Activated naive CD4-positive, alpha-beta T cell treated with anti-CD3 and anti-CD28 coated beads, Interleukin-2, amount 50 U/mL, for 24 hours (primary cell): Measurements from ENCODE around the gene WNT3.
"Not testable (repeated sequence)": the region's sequence is repeated elsewhere in the genome, so short reads cannot be mapped to it uniquely, and the experiment has no call there.

Experiments used
- H3K27ac Mint-ChIP-seq: one replicate; pipeline ENCODE4 v1.8.0; 2021; ENCODE audit warnings: mild to moderate bottlenecking, mixed read lengths
- H3K27me3 Mint-ChIP-seq: one replicate; pipeline ENCODE4 v1.8.0; 2021; ENCODE audit warnings: mixed read lengths
- H3K36me3 Mint-ChIP-seq: one replicate; pipeline ENCODE4 v1.8.0; 2021; ENCODE audit warnings: mixed read lengths
- H3K4me1 Mint-ChIP-seq: one replicate; pipeline ENCODE4 v1.8.0; 2021; ENCODE audit warnings: mixed read lengths
- H3K4me3 Mint-ChIP-seq: one replicate; pipeline ENCODE4 v1.8.0; 2021; ENCODE audit warnings: mild to moderate bottlenecking, mixed read lengths
- H3K9me3 Mint-ChIP-seq: one replicate; pipeline ENCODE4 v1.8.0; 2021; ENCODE audit warnings: mixed read lengths

WNT3 gene

GRCh38 chr17:46847204-46848191 is 29.0 kb upstream of the WNT3 start:
- H3K36me3 Mint-ChIP-seq = peaks cover 5% of the 10 kb centered on the region
- H3K4me1 Mint-ChIP-seq = peaks cover 14% of the 10 kb centered on the region
- no peak overlapping the region for H3K27ac Mint-ChIP-seq
- peaks cover 49% of the 10 kb centered on the region for H3K27me3 Mint-ChIP-seq
- no peak overlapping the region for H3K4me3 Mint-ChIP-seq
- no peaks in the 10 kb centered on the region for H3K9me3 Mint-ChIP-seq

GRCh38 chr17:46842835-46843234 is 24.3 kb upstream of the WNT3 start:
- H3K4me3 Mint-ChIP-seq = no peak overlapping the region
- peaks cover 12% of the 10 kb centered on the region for H3K4me1 Mint-ChIP-seq
- no peak overlapping the region for H3K27ac Mint-ChIP-seq
- peaks cover 37% of the 10 kb centered on the region for H3K27me3 Mint-ChIP-seq
- peaks cover 5% of the 10 kb centered on the region for H3K36me3 Mint-ChIP-seq
- no peaks in the 10 kb centered on the region for H3K9me3 Mint-ChIP-seq

- Mint-ChIP-seq H3K4me3 (no peak overlapping the region), H3K9me3 (no peaks in the 10 kb centered on the region), H3K36me3 (peaks cover 5% of the 10 kb centered on the region), H3K27me3 (peaks cover 30% of the 10 kb centered on the region), H3K4me1 (peaks cover 12% of the 10 kb centered on the region), H3K27ac (no peak overlapping the region)
Observed at GRCh38 chr17:46841561-46842379, 23.3 kb upstream of the WNT3 start.

DNA sequence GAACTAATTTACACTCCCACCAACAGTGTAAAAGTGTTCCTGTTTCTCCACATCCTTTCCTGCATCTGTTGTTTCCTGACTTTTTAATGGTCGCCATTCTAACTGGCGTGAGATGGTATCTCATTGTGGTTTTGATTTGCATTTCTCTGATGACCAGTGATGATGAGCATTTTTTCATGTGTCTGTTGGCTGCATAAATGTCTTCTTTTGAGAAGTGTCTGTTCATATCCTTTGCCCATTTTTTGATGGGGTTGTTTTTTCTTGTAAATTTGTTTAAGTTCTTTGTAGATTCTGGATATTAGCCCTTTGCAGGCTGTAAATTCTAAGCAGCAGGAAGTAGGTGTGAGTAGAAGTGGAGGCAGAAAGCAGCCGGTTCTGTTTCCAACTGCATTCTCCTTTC is 22.1 kb upstream of the WNT3 start:
- not testable (repeated sequence) for H3K9me3 Mint-ChIP-seq, H3K27ac Mint-ChIP-seq, H3K4me3 Mint-ChIP-seq, H3K36me3 Mint-ChIP-seq
- peaks cover 16% of the 10 kb centered on the region for H3K4me1 Mint-ChIP-seq
- H3K27me3 Mint-ChIP-seq = peaks cover 27% of the 10 kb centered on the region

GRCh38 chr17:46839211-46839610 is 20.7 kb upstream of the WNT3 start:
- no peak overlapping the region for H3K4me3 Mint-ChIP-seq
- H3K27ac Mint-ChIP-seq = no peak overlapping the region
- H3K9me3 Mint-ChIP-seq = no peaks in the 10 kb centered on the region
- H3K27me3 Mint-ChIP-seq = peaks cover 26% of the 10 kb centered on the region
- peaks cover 5% of the 10 kb centered on the region for H3K36me3 Mint-ChIP-seq
- peaks cover 8% of the 10 kb centered on the region for H3K4me1 Mint-ChIP-seq

DNA sequence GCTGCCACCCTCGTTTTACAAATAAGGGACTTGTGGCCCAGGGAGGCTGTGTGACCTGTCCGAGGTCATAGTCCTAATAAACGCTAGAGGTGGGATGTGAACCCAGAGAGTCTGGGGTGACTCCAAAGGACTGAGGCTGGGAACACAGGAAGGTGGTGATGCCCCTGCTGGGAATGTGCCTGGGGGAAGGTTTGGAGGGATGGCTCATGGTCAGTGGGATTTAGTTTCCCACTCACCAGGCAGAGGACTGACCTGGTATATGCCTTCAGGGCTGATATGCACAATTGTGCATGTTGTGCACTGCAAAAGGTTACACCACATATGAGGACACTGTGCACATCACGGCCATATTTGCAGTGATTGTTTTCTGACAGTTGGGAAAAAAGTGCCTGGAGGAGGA is 19.0 kb upstream of the WNT3 start:
- H3K27ac Mint-ChIP-seq = no peak overlapping the region
- peaks cover 18% of the 10 kb centered on the region for H3K27me3 Mint-ChIP-seq
- H3K4me3 Mint-ChIP-seq = no peak overlapping the region
- H3K9me3 Mint-ChIP-seq = no peaks in the 10 kb centered on the region
- no peaks in the 10 kb centered on the region for H3K36me3 Mint-ChIP-seq
- peaks cover 8% of the 10 kb centered on the region for H3K4me1 Mint-ChIP-seq

- Mint-ChIP-seq H3K4me3 (no peak overlapping the region), H3K9me3 (no peaks in the 10 kb centered on the region), H3K4me1 (peaks cover 8% of the 10 kb centered on the region), H3K27me3 (peaks cover 14% of the 10 kb centered on the region), H3K36me3 (no peaks in the 10 kb centered on the region), H3K27ac (no peak overlapping the region)
Observed at GRCh38 chr17:46836500-46836899, 18.0 kb upstream of the WNT3 start.

- H3K4me3 Mint-ChIP-seq = no peak overlapping the region
- H3K27ac Mint-ChIP-seq = no peak overlapping the region
- H3K27me3 Mint-ChIP-seq = peaks cover 9% of the 10 kb centered on the region
- no peaks in the 10 kb centered on the region for H3K36me3 Mint-ChIP-seq
- no peaks in the 10 kb centered on the region for H3K9me3 Mint-ChIP-seq
- H3K4me1 Mint-ChIP-seq = peaks cover 4% of the 10 kb centered on the region
Observed at GRCh38 chr17:46834846-46835245, 16.4 kb upstream of the WNT3 start.

DNA sequence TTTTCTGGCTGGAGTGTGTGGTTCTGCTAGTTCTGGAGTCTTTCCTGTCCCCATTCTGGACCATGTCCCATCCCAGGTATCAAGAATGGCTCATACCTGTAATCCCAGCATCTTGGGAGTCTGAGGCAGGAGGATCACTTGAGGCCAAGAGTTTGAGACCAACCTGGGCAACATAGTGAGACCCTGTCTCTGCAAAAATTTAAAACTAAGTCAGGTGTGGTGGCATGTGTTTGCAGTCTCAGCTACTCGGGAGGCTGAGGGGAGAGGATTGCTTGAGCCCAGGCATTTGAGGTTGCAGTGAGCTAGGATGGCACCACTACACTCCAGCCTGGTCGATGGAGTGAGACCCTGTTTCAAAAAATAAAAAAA is 15.3 kb upstream of the WNT3 start:
- no peak overlapping the region for H3K4me3 Mint-ChIP-seq
- H3K4me1 Mint-ChIP-seq = peaks cover 4% of the 10 kb centered on the region
- peaks cover 7% of the 10 kb centered on the region for H3K27me3 Mint-ChIP-seq
- no peaks in the 10 kb centered on the region for H3K36me3 Mint-ChIP-seq
- no peak overlapping the region for H3K27ac Mint-ChIP-seq
- H3K9me3 Mint-ChIP-seq = no peaks in the 10 kb centered on the region

DNA sequence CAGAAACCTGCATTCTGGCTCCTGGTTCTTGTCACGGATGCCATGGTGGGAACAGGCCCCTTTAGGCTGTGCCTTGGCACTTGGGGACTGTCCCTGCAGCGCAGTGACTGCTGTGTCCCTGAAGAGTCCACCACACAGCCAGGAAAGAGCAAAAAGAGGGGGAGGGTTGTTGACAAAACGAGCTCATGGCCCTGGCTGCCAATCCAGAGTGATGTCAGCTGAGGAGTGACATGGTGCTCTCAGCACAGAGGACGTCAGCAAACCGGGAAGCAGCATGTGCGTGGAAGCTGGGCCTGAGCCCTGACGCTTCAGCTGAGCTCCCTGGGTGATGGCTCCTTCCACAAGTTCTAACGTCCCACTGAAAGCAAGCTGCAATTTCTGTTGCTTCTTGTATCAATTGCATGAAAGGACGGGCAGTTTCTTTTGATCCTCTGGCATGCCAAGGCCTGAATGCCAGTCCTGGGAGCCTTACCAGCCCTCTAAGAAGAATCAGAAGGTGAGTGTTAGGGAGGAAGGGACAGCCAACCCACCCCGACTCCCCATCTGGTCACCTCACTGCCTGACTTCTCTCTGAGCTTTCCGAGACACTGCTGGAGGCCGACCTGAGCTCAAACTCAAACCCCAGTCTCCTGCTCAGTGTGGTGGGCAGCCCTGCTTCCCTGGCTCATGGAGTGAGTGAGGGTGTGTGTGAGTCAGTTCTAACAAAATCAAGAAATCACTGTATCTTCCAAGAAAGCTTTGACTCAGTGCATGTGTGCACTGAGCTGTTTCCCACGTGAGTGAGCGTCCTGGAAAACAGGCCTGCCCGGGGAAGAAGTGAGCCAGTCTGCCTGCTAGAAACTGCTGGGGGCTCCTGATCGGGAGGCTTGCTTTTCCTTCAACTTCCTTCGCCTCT is 14.7 kb upstream of the WNT3 start:
- Mint-ChIP-seq H3K4me1 (peaks cover 4% of the 10 kb centered on the region), H3K27ac (no peak overlapping the region), H3K9me3 (no peaks in the 10 kb centered on the region), H3K36me3 (no peaks in the 10 kb centered on the region), H3K4me3 (no peak overlapping the region), H3K27me3 (peaks cover 7% of the 10 kb centered on the region)

DNA sequence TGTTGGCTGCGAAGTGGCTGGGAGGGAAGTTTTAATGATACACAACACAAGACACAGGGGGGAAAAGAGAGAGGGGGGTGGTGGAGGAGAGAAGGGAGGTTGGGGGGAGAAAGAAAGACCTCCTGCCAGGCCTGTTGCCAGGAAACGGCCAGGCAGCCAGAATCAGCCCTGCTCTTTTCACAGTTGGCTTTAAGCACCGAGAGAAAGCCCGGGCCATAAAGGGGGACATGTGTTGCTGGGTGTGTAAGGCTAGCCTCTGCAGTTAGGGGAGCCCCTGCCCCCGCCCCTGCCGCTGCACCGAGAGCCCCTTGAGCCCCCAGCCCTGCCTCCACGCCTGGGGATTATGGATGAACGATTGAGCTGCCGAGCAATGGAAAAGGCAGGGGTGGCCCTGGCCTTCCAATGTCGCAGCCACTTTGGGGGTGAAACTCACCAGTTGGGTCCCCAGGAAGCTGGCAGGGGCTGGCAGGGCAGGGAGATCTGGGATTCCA is 13.9 kb upstream of the WNT3 start:
- H3K9me3 Mint-ChIP-seq = no peaks in the 10 kb centered on the region
- H3K27ac Mint-ChIP-seq = no peak overlapping the region
- peaks cover 4% of the 10 kb centered on the region for H3K4me1 Mint-ChIP-seq
- no peak overlapping the region for H3K4me3 Mint-ChIP-seq
- no peaks in the 10 kb centered on the region for H3K36me3 Mint-ChIP-seq
- H3K27me3 Mint-ChIP-seq = peaks cover 7% of the 10 kb centered on the region

- Mint-ChIP-seq H3K27ac (peak overlapping the region; percentile 32), H3K9me3 (no peaks in the 10 kb centered on the region), H3K4me1 (peaks cover 4% of the 10 kb centered on the region), H3K27me3 (peaks cover 7% of the 10 kb centered on the region), H3K36me3 (no peaks in the 10 kb centered on the region), H3K4me3 (no peak overlapping the region)
Observed at GRCh38 chr17:46831573-46832330, 13.3 kb upstream of the WNT3 start.

DNA sequence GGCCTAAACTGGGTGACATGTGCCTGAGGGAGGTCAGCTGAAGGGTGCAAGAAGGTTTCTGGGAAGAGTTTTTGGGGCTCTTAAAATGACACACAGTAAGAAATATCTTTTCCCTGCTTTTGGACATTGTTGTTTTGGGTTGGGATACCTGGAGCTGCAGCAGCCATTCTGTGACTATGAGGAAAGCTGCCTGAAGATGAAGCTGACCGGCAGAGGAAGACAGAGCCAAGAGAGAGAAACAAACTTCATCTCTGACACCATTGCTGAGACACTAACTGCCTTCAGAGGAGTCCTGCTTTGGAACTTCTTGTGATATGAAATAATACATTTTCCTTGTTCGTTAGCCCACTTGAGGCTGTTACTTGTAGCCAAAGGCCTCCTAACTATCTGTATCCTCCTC is 8.8 kb upstream of the WNT3 start:
- H3K36me3 Mint-ChIP-seq = no peaks in the 10 kb centered on the region
- no peaks in the 10 kb centered on the region for H3K9me3 Mint-ChIP-seq

DNA sequence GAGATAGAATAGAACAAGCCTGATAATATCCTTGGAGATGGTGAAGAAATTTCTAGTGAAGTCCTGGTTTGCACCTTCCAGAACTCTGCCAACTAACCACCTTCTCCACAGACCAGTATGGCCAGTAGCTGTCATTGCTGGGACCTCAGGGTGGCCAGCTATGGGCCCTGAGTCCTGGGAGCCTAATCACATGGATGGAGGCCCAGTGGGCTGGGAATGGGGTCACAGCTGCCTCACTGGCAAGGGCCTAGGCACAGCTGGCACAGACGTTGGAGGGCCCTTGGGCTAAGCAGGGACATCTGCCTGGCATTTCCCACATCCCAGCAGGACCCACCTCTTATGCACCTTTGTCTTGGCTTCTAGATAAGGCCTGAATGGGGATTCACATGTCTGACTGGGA is 7.6 kb upstream of the WNT3 start:
- Mint-ChIP-seq H3K36me3 (no peaks in the 10 kb centered on the region), H3K27ac (no peak overlapping the region), H3K9me3 (no peaks in the 10 kb centered on the region), H3K27me3 (peaks cover 16% of the 10 kb centered on the region), H3K4me1 (no peaks in the 10 kb centered on the region), H3K4me3 (no peak overlapping the region)

More for the DNA sequence above, 8.8 kb upstream of the WNT3 start:
- no peaks in the 10 kb centered on the region for H3K4me1 Mint-ChIP-seq
- peaks cover 7% of the 10 kb centered on the region for H3K27me3 Mint-ChIP-seq
- H3K27ac Mint-ChIP-seq = no peak overlapping the region
- no peak overlapping the region for H3K4me3 Mint-ChIP-seq
